ENCODE measurements around the gene KCNG2. TPM values are rescaled to one million over a fixed set of nuclear protein-coding genes. Genes with fewer than 3 reads are reported as not detected.

KCNG2 gene
- total and polyA plus RNA-seq, 2 of the 4 experiments (the other 2 are of a cell fraction), result not detected

DNA sequence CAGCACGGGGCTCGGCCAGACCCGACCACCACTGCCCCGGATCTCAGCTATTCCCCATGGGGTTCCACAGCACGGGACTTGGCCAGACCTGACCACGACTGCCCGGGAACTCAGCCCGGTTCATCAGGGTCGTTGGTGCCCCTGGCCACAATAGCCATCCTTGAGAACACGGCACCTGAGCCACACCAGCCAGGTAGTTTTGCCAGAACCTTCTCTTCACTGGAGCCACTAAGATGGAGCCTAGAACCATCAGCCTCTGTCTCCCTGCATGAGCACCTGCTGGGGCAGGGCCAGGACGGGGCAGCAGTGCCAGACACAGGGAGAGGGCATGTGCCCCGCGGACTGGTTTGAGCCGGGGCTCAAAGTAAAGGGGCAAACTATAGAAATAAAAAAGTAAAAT lies 11.4 kb upstream of the KCNG2 start:
- WGBS, 2 experiments (ENCODE audit: extremely low coverage in 2 of 2, insufficient read length in 1 of 2), result 87% methylated on average over 6 of the region's 14 CpGs; no CpG with 5 or more reads in 1 of the 2 experiments
- ChIA-PET POLR2A (ENCODE audit: unreplicated experiment) (no interaction called here), CTCF (no interaction called here)
- H4K91ac ChIP-seq (ENCODE audit: insufficient read depth, low read depth, low read length), result no peak overlapping the region; the same call in 1 of the 2 replicates
- intact Hi-C loops (cut with micrococcal nuclease) (no loop called here), in situ Hi-C loops (cut with MboI; ENCODE audit: low sequenced_read_pairs) (no loop called here), dilution Hi-C loops (cut with HindIII; ENCODE audit: low sequenced_read_pairs, unreplicated experiment) (no loop called here)
- no peak overlapping the region for H3K9ac ChIP-seq (ENCODE audit: low read depth, low read length)
- H3K56ac ChIP-seq (ENCODE audit: extremely low read depth, insufficient read depth, low read length), result no peak overlapping the region
- H2AK5ac ChIP-seq (ENCODE audit: low read depth, low read length), result no peak overlapping the region
- H2BK5ac ChIP-seq (ENCODE audit: low read depth, low read length, poor library complexity, severe bottlenecking), result no peak overlapping the region
- H2BK120ac ChIP-seq (ENCODE audit: low read depth, low read length), result no peak overlapping the region
- no peak overlapping the region for H2BK20ac ChIP-seq (ENCODE audit: low read depth, low read length)
- H4K8ac ChIP-seq (ENCODE audit: low read depth in 2 of 2, low read length in 2 of 2), result no peak overlapping the region
- H3K27ac ChIP-seq (ENCODE audit: insufficient read depth, low read length), result no peak overlapping the region
- H3K27me3 ChIP-seq (ENCODE audit: control insufficient read depth, insufficient read depth, low read length), result peaks cover 28% of the 10 kb centered on the region
- H2AK9ac ChIP-seq (replicated peaks; ENCODE audit: low read depth, low read length, poor library complexity), result no peak overlapping the region
- no peak for DNase-seq
- no peak overlapping the region for H2AFZ ChIP-seq (replicated peaks; ENCODE audit: low read length, poor library complexity)
- H4K5ac ChIP-seq (ENCODE audit: low read depth, low read length), result no peak overlapping the region
- TF ChIP-seq FOS (IDR thresholded peaks at IDR 0.05; ENCODE audit: low read depth, low read length) (no peak), CHD1 (IDR thresholded peaks at IDR 0.05; ENCODE audit: low read depth, low read length) (no peak), RAD21 (IDR thresholded peaks at IDR 0.05; ENCODE audit: low read length) (no peak), MXI1 (IDR thresholded peaks at IDR 0.05; ENCODE audit: borderline replicate concordance, low read depth, low read length) (no peak), RCOR1 (IDR thresholded peaks at IDR 0.05; ENCODE audit: insufficient replicate concordance, low read length) (no peak), BHLHE40 (IDR thresholded peaks at IDR 0.05; ENCODE audit: low read depth, low read length) (no peak), SMC3 (IDR thresholded peaks at IDR 0.05; ENCODE audit: low read depth, low read length) (no peak)
- TF ChIP-seq, protein P1, sequence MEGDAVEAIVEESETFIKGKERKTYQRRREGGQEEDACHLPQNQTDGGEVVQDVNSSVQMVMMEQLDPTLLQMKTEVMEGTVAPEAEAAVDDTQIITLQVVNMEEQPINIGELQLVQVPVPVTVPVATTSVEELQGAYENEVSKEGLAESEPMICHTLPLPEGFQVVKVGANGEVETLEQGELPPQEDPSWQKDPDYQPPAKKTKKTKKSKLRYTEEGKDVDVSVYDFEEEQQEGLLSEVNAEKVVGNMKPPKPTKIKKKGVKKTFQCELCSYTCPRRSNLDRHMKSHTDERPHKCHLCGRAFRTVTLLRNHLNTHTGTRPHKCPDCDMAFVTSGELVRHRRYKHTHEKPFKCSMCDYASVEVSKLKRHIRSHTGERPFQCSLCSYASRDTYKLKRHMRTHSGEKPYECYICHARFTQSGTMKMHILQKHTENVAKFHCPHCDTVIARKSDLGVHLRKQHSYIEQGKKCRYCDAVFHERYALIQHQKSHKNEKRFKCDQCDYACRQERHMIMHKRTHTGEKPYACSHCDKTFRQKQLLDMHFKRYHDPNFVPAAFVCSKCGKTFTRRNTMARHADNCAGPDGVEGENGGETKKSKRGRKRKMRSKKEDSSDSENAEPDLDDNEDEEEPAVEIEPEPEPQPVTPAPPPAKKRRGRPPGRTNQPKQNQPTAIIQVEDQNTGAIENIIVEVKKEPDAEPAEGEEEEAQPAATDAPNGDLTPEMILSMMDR (conservative IDR thresholded peaks at IDR 0.05; ENCODE audit: low read depth, low read length), result no peak
- TF ChIP-seq, protein P2, sequence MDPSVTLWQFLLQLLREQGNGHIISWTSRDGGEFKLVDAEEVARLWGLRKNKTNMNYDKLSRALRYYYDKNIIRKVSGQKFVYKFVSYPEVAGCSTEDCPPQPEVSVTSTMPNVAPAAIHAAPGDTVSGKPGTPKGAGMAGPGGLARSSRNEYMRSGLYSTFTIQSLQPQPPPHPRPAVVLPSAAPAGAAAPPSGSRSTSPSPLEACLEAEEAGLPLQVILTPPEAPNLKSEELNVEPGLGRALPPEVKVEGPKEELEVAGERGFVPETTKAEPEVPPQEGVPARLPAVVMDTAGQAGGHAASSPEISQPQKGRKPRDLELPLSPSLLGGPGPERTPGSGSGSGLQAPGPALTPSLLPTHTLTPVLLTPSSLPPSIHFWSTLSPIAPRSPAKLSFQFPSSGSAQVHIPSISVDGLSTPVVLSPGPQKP (IDR thresholded peaks at IDR 0.05; ENCODE audit: borderline replicate concordance, low read depth, low read length), result no peak
- H3K79me1 ChIP-seq (ENCODE audit: low read depth in 1 of 2, low read length in 2 of 2), result no peaks in the 10 kb centered on the region
- H3K14ac ChIP-seq (replicated peaks; ENCODE audit: low read depth, low read length), result no peak overlapping the region
- no peak overlapping the region for H3K4me3 ChIP-seq (ENCODE audit: insufficient read depth, low read depth, low read length)
- H2BK15ac ChIP-seq (ENCODE audit: low read depth, low read length), result no peak overlapping the region
- H3K4me2 ChIP-seq (ENCODE audit: low read depth, low read length), result no peak overlapping the region
- no peaks in the 10 kb centered on the region for H4K20me1 ChIP-seq (ENCODE audit: insufficient read depth, low read length)
- no peak overlapping the region for H3K23ac ChIP-seq (ENCODE audit: low read depth, low read length)
- BruUV-seq (replicated peaks), result no TSS peak
- no peak overlapping the region for H3K18ac ChIP-seq (ENCODE audit: low read depth, low read length)
- H3K9me3 ChIP-seq (ENCODE audit: control insufficient read depth, insufficient read depth, low read length), result no peaks in the 10 kb centered on the region; the same call in 1 of the 2 replicates
- no peak overlapping the region for H3K4ac ChIP-seq (ENCODE audit: low read depth, low read length)
- peaks cover 6% of the 10 kb centered on the region for H3K9me1 ChIP-seq (ENCODE audit: insufficient read depth, low read length)
- H3K4me1 ChIP-seq (ENCODE audit: control insufficient read depth, insufficient read depth, low read length), result peaks cover 14% of the 10 kb centered on the region
- no peaks in the 10 kb centered on the region for H3K36me3 ChIP-seq (ENCODE audit: control insufficient read depth, insufficient read depth, low read length)
- no peak for ATAC-seq (ENCODE audit: low read depth)

Data from IMR-90 (cell line).